ENCODE data around the gene C2CD4D.

The C2CD4D gene

GRCh38 chr1:151814426-151814825 is 25.2 kb downstream of the C2CD4D start:
- DNase-seq (ENCODE audit: low read depth), result no peak

DNA sequence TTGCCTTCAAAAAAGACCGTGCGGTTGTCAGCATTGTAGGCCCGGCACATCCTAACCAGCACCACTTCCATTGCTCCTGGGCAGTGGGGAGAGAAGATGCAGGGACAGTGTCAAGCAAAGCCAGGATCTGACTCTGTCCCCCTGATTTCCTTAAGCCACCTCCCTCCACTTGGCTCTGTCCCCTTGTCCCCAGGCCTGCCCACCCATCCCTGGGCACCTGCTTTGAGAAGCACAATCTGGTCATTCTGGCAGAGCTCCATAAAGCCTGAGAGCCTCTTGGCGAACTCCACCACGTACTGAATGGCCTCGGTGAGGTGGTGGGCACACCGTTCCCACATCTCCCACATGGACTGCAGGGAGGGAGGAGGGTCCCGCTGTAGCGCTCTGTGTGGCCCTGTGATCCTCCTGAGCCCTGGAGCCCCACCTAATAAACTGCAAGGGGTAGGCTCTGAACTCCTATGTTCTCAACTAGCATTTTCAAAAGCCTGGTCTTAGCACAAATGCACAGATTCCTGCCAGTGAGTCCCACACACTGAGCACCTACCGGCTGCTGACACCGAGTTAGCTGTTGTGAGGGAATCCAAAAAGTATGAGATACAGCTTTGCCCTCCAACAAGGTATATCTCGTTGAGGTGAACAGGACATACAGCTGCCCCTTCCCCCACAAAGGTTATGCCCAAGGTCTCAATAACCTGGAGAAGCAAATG is 26.2 kb downstream of the C2CD4D start:
- no peak for DNase-seq (ENCODE audit: low read depth)

DNA sequence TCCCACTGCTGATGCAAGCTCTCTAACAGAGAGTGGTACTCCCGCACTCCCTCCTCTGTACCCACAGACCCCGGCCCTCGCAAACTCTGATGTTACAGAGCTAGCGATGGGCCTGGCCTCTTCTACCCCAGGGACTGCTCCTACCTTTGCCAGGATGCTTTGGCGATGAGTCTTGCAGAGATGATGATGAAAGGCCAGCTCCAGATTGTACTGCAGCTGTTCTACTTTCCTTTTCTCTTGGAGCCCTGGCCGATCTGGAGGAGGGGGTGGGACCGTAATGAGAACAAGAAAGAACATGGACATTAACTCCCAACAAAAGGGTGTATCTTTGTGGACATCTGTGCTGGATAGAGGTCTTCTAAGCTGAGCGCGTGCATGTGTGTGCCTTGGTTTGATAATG is 28.4 kb downstream of the C2CD4D start:
- DNase-seq (ENCODE audit: low read depth), result no peak

DNA sequence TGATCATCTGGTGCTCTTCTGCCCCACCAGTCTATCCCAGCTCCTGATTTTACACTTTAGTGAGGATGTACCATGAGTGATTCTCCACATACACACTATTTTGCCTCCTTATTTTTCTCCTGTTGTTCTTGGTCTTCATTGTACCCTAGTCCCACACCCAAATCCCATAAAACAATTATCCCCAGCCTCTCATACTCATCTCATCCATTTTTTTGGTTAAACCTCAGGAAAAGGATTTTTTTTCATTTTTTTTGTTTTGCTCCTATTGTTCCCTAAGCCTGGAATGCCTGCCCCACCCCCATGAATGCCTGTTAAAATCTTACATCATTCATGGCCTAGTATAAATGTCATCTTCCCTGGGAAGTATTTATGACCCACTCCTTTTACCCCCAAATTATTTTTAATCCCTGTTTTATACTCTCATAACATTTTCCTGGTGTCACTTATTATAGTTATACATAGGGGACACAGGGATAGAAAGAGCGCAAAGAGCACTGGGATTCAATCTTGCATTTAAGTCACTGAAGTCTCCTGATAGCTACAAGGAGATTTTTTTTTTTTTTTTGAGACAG is 29.5 kb downstream of the C2CD4D start:
- no peak for DNase-seq (ENCODE audit: low read depth)

GRCh38 chr1:151809290-151809984 is 30.2 kb downstream of the C2CD4D start:
- no peak for DNase-seq (ENCODE audit: low read depth)

- no peak for DNase-seq (ENCODE audit: low read depth)
Observed at GRCh38 chr1:151807766-151808165, 31.9 kb downstream of the C2CD4D start.

GRCh38 chr1:151807131-151807530 is 32.5 kb downstream of the C2CD4D start:
- no peak for DNase-seq (ENCODE audit: low read depth)

GRCh38 chr1:151806170-151806569 is 33.5 kb downstream of the C2CD4D start:
- no peak for DNase-seq (ENCODE audit: low read depth)

- no peak for DNase-seq (ENCODE audit: low read depth)
Observed at GRCh38 chr1:151805066-151805820, 34.4 kb downstream of the C2CD4D start, which contains the start of gene LINGO4. TSS of gene LINGO4 (minus strand) at chr1:151805419. CDS start at chr1:151802704, 2,715 bp downstream.

GRCh38 chr1:151803915-151804314 is 35.7 kb downstream of the C2CD4D start:
- no peak for DNase-seq (ENCODE audit: low read depth)

- DNase-seq (ENCODE audit: low read depth), result no peak
Observed at GRCh38 chr1:151803164-151803563, 36.5 kb downstream of the C2CD4D start.

GRCh38 chr1:151802372-151802771 is 37.2 kb downstream of the C2CD4D start:
- DNase-seq (ENCODE audit: low read depth), result no peak

DNA sequence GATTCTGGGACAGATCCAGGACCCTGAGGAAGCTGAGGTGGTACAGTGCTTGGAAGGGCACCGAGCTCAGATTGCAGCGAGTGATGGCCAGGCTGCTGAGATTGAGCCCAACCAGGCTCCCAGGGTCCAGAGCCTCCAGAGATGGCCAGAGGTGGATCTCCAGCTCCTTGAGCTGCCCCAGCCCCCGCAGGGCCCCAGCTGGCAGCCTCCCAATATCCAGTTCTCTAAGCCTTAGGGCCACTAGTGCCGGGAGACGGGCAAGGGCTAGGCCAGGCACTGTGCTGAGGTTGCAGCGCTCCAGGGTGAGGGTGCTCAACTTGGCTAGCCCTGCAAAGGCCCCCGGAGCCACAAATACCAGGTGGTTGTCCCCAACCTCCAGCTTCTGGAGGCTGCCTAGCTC is 37.8 kb downstream of the C2CD4D start:
- DNase-seq (ENCODE audit: low read depth), result no peak

DNA sequence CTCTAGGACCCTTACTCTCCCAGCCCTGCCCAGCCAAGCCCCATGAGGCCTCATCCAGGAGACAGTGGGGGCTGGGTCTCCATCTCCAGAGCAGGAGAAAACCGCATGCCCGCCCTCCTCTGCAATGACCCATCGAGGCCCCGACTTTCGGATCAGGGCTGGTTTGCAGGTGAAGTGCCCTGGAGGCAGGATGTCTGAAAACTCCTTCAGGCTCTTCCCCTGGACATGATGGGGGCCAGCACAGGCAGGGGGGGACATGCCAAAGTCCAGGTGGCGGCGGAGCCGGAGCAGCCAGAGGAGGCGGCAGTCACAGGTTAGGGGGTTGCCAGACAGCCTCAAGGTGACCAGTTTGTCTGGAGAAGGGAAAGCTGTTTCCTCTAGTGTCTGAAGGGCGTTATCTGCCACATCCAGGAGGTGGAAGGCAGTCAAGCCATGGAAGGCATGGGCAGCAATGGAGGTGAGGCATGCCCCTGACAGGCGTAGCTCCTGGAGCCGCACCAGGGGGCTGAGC is 38.3 kb downstream of the C2CD4D start:
- no peak for DNase-seq (ENCODE audit: low read depth)

- DNase-seq (ENCODE audit: low read depth), result no peak
Observed at GRCh38 chr1:151800830-151801229, 38.8 kb downstream of the C2CD4D start.

GRCh38 chr1:151799179-151800022 is 40.2 kb downstream of the C2CD4D start:
- DNase-seq (ENCODE audit: low read depth), result no peak

DNA sequence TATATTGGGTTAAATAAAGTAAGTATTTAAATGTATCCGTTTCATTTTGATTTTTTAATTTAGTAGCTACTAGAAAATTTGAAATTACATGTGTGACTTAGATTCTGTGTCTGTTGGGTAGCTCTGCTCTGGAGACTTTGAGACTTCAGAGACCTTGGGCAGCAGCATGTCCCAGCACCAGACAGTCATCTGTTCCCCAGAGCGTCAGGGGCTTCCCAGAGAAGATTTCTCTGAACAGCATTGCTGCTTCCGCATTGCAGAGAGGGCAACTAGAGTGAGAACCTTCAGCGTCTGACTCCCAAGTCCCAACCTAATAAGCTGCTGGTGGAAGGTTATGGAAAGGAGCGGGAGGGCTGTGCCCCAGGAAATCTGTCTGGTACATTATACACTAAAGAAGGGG is 41.0 kb downstream of the C2CD4D start:
- DNase-seq (ENCODE audit: low read depth), result no peak

DNA sequence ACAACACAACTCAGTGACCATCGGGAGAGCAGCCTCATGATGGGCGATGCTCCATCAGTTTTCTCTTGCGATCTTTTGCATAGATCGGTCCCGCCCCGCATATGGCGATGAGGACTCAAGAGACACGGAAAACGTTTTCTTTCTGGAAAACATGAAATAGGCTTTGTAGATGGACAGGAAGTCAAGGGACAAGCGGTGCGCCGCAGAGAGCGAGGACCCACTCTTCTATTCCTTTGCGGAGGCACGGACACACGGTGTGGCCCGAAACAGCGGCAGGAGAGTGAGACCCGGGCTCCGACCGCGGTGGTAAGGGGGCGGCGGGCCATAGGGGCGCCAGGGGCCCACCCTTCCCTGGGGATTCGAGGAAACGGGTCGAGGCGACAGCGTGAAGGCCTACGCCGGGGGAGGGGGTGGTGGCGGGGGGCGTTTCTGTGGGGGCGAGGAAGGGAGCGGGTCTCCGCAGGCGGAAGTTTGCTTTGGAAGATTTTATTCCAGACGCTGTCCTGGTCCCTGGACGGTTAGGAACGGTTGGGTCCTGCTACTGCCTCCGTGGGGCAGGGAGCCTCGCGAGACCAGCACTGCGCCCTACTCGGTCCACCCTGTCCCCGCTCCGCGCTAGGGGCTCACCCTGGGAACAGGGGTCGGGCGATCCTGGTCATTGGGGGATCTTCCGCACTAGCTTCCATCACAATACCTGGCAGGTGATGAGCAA is 48.5 kb downstream of the C2CD4D start:
- peak; percentile 3 for DNase-seq (ENCODE audit: low read depth)

DNA sequence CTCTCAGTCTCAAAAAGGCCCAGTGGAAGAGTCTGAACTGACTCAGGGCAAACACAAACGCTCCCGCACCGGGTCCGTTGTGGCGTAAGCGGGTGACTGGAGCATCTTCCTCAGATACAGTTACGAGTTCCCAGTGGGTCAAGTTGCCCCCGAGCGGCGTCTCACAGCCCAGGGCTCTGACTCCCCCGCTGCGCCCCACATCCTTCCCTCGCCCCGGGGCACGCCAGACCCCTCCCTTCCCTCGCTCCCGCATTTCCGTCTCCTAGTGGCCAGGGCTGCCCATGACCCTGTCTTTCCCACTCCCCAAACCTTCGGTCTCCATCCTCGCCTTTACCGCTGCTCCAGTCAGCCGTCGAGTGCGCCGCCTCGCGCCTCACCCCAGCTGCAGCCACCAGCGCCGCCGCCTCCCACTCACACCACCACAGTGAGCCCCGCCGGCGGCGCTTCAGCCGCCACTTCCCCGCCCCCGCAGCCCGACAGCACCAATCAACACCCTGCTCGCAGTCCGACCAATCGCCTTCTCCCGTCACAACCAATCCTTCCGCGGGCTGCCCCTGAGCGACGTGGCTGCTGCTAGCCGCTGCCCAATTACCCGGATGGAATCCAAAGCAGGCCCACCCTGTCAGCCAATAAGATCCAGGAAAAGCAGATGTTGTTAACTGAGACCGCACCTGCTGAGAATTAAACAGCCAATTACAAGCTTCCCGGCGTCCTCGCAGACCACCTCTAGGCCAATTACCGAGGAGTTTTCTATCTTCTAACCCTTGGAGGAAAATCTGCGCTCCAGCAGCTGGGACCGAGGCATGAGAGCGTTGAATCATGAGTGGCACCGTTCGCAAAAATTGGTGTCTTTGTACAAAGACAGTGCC is 49.3 kb downstream of the C2CD4D start, which contains the start of gene TDRKH:
TDRKH (minus strand) TSS at position 430 of the 869 bp plus-strand sequence. CDS start 7,478 bp downstream, outside the sequence.
- peak; percentile 99 for DNase-seq (ENCODE audit: low read depth)
